HCT116 (cell line): ENCODE measurements around the gene METTL25. TPM values are rescaled to one million over a fixed set of nuclear protein-coding genes. Genes with fewer than 3 reads are reported as not detected.

ENCODE experiments used
- ATAC-seq: fragments of 200-7000 bp; cut with Tn5 transposase; 2 replicates; pipeline ENCODE4 v1.9.1; 2020; ENCODE audit warnings: mild to moderate bottlenecking, moderate library complexity
- BruUV-seq: library from RNA; stranded (reverse); fragments of 400-500 nt; replicated peaks from 2 replicates; lab custom pipeline; 2021; lab: Mats Ljungman, UMichigan
- CTCF ChIA-PET: fragments of 300-600 bp; sonication (Branson Sonifier 250); formaldehyde crosslinking; loops from one replicate; lab custom pipeline; 2021; ENCODE audit warnings: antibody characterized with exemption; lab: Charles Lee
- POLR2A ChIA-PET: fragments of 300-600, 350-600 bp; sonication (Branson Sonifier 250); formaldehyde crosslinking; loops from one replicate; lab custom pipeline; 2021; ENCODE audit warnings: antibody characterized with exemption; lab: Charles Lee
- RAD21 ChIA-PET, 2 experiments: fragments of 300-600 bp; sonication (Branson Sonifier 250); formaldehyde crosslinking; loops; one replicate each; lab custom pipeline; 2023; ENCODE audit warnings: low total read pairs in 2 of 2; ENCODE audit not compliant: uncharacterized antibody in 2 of 2, unreplicated experiment in 2 of 2, low non-redundant PET in 1 of 2; lab: Charles Lee
- DNase-seq: peaks from one replicate; pipeline ENCODE4 v3.0.0-alpha.2; 2010; ENCODE audit warnings: low read depth, low spot score
- H2AFZ ChIP-seq: fragments of 200-600 bp; shearing (Covaris generic), sonication (generic); 2 replicates; pipeline ENCODE4 v1.6.1; 2017; ENCODE audit warnings: low read depth, mixed run types, mixed read lengths, antibody characterized with exemption, low read length; ENCODE audit not compliant: poor library complexity, severe bottlenecking
- H3K27ac ChIP-seq: 2 replicates; pipeline ENCODE4 v1.5.1; 2012; ENCODE audit warnings: low read depth, low read length
- H3K27me3 ChIP-seq: fragments of 200-600 bp; sonication (generic); 2 replicates; pipeline ENCODE4 v1.6.1; 2016; ENCODE audit warnings: mixed run types, low read length, mixed read lengths; ENCODE audit not compliant: insufficient read depth
- H3K36me3 ChIP-seq, 2 experiments: fragments of 200-500 bp in 1 of 2; fragments of 200-600 bp in 1 of 2; sonication (Bioruptor generic) in 1 of 2; sonication (generic) in 1 of 2; 2 replicates each; pipeline versions ENCODE4 v1.5.1 to v1.6.1; 2014 to 2016; ENCODE audit warnings: low read length in 2 of 2, inconsistent platforms in 1 of 2, mixed read lengths in 1 of 2, mixed run types in 1 of 2; ENCODE audit not compliant: insufficient read depth in 2 of 2, control insufficient read depth in 1 of 2
- H3K4me1 ChIP-seq, 2 experiments: fragments of 200-600 bp in 1 of 2; sonication (generic) in 1 of 2; 2 replicates each; pipeline versions ENCODE4 v1.5.1 to v1.6.1; 2012 to 2017; ENCODE audit warnings: low read length in 2 of 2, inconsistent platforms in 1 of 2, mild to moderate bottlenecking in 1 of 2, mixed read lengths in 1 of 2, mixed run types in 1 of 2, moderate library complexity in 1 of 2; ENCODE audit not compliant: insufficient read depth in 2 of 2, control insufficient read depth in 1 of 2
- H3K4me2 ChIP-seq: fragments of 200-600 bp; sonication (generic); 2 replicates; pipeline ENCODE4 v1.6.1; 2017; ENCODE audit warnings: mixed run types, low read length, mixed read lengths
- H3K4me3 ChIP-seq, 2 experiments: fragments of 200-600 bp in 1 of 2; sonication (generic) in 1 of 2; replicated peaks in 1 of 2; 2 replicates each; pipeline ENCODE4 v1.5.1; 2011 to 2016; ENCODE audit warnings: low read length in 2 of 2, control low read depth in 1 of 2, low read depth in 1 of 2, mild to moderate bottlenecking in 1 of 2, mixed read lengths in 1 of 2, mixed run types in 1 of 2
- H3K79me2 ChIP-seq: fragments of 200-600 bp; sonication (generic); 2 replicates; pipeline ENCODE4 v1.6.1; 2017; ENCODE audit warnings: mild to moderate bottlenecking, mixed run types, low read length, moderate library complexity, mixed read lengths; ENCODE audit not compliant: insufficient read depth
- H3K9ac ChIP-seq: fragments of 200-600 bp; sonication (generic); 2 replicates; pipeline ENCODE4 v1.6.1; 2016; ENCODE audit warnings: low read length, mixed read lengths
- H3K9me2 ChIP-seq: fragments of 200-600 bp; sonication (generic), shearing (Covaris generic); 2 replicates; pipeline ENCODE4 v1.6.1; 2017; ENCODE audit warnings: mixed run types, mild to moderate bottlenecking, moderate library complexity; ENCODE audit not compliant: insufficient read depth
- H3K9me3 ChIP-seq, 2 experiments: fragments of 200-500 bp in 1 of 2; fragments of 200-600 bp in 1 of 2; sonication (Bioruptor generic) in 1 of 2; sonication (generic) in 1 of 2; 2 replicates each; pipeline ENCODE4 v1.6.1; 2014 to 2017; ENCODE audit warnings: low read length in 2 of 2, mixed read lengths in 2 of 2, inconsistent platforms in 1 of 2, low read depth in 1 of 2, mild to moderate bottlenecking in 1 of 2, mixed run types in 1 of 2, moderate library complexity in 1 of 2; ENCODE audit not compliant: control insufficient read depth in 1 of 2, insufficient read depth in 1 of 2
- H4K20me1 ChIP-seq: fragments of 200-600 bp; sonication (generic), shearing (Covaris generic); 2 replicates; pipeline ENCODE4 v1.6.1; 2017; ENCODE audit warnings: mixed run types, mild to moderate bottlenecking, moderate library complexity; ENCODE audit not compliant: insufficient read depth
- CBX3 ChIP-seq: IDR thresholded peaks from 2 replicates; pipeline ENCODE4 v1.6.1; 2012; ENCODE audit warnings: low read depth
- CEBPB ChIP-seq: IDR thresholded peaks from 2 replicates; pipeline ENCODE4 v1.6.1; 2012; ENCODE audit warnings: low read depth
- EZH2 ChIP-seq: fragments of 200-600 bp; sonication (generic); IDR thresholded peaks from 2 replicates; pipeline ENCODE4 v1.6.1; 2017; ENCODE audit warnings: antibody characterized with exemption, mixed run types
- FOSL1 ChIP-seq: IDR thresholded peaks from 2 replicates; pipeline ENCODE4 v1.6.1; 2012; ENCODE audit warnings: low read depth
- POLR2A ChIP-seq: IDR thresholded peaks from 2 replicates; pipeline ENCODE4 v1.7.0; 2011; ENCODE audit warnings: borderline replicate concordance; ENCODE audit not compliant: insufficient read depth, insufficient read length; ENCODE audit errors: extremely low read depth
- POLR2AphosphoS5 ChIP-seq: IDR thresholded peaks from 2 replicates; pipeline ENCODE4 v1.6.1; 2011; ENCODE audit warnings: mild to moderate bottlenecking, low read depth, low read length, moderate library complexity
- REST ChIP-seq: IDR thresholded peaks from 2 replicates; pipeline ENCODE4 v1.6.1; 2012; ENCODE audit warnings: low read depth
- SIN3A ChIP-seq: IDR thresholded peaks from 2 replicates; pipeline ENCODE4 v1.6.1; 2012; ENCODE audit warnings: low read depth
- SP1 ChIP-seq: IDR thresholded peaks from 2 replicates; pipeline ENCODE4 v1.6.1; 2012; ENCODE audit warnings: low read depth
- SRF ChIP-seq: IDR thresholded peaks from 2 replicates; pipeline ENCODE4 v1.6.1; 2012; ENCODE audit warnings: low read depth
- TCF7L2 ChIP-seq: IDR thresholded peaks from 2 replicates; pipeline ENCODE4 v1.7.0; 2011; ENCODE audit warnings: borderline replicate concordance, inconsistent platforms; ENCODE audit not compliant: insufficient read depth, insufficient read length; ENCODE audit errors: extremely low read depth
- ZBTB33 ChIP-seq: IDR thresholded peaks from 2 replicates; pipeline ENCODE4 v1.6.1; 2011; ENCODE audit warnings: mild to moderate bottlenecking, low read length, moderate library complexity; ENCODE audit not compliant: insufficient replicate concordance; ENCODE audit errors: extremely low read depth
- ZFX ChIP-seq: fragments of 450-650 bp; IDR thresholded peaks from 2 replicates; pipeline ENCODE4 v1.6.1; 2017
- intact Hi-C: fragments of 100-400 bp; cut with micrococcal nuclease; formaldehyde crosslinking; loops from 2 replicates; pipeline ENCODE4 v1.10.0; 2022
- total RNA-seq: library from RNA; stranded (reverse); gene quantifications from one replicate; pipeline ENCODE4 v1.2.1, GENCODE V29; 2021; ENCODE audit not compliant: unreplicated experiment
- TF ChIP-seq, protein P1 (sequence below), 3 experiments: fragments of 200-600 bp in 1 of 3; sonication (generic) in 1 of 3; IDR thresholded peaks in 2 of 3; conservative IDR thresholded peaks in 1 of 3; 2 replicates each; pipeline ENCODE4 v1.5.1; 2012 to 2017; ENCODE audit warnings: low read depth in 2 of 3, low read length in 2 of 3, antibody characterized with exemption in 1 of 3, borderline replicate concordance in 1 of 3, control low read depth in 1 of 3, mild to moderate bottlenecking in 1 of 3, mixed read lengths in 1 of 3, mixed run types in 1 of 3, moderate library complexity in 1 of 3; ENCODE audit not compliant: insufficient read depth in 1 of 3

The METTL25 gene
- total RNA-seq, 1 experiment from 2014 or later: 4.4 TPM

- Histone ChIP-seq H3K9me2 (no peaks in the 10 kb centered on the region), H3K9ac (no peak overlapping the region), H3K27me3 (no peaks in the 10 kb centered on the region), H3K4me3 (no peak overlapping the region), H3K9me3 (no peaks in the 10 kb centered on the region), H3K27ac (no peak overlapping the region), H4K20me1 (no peaks in the 10 kb centered on the region), H3K4me1 (no peaks in the 10 kb centered on the region), H3K4me2 (no peak overlapping the region), H2AFZ (no peak overlapping the region), H3K36me3 (no peaks in the 10 kb centered on the region), H3K79me2 (no peaks in the 10 kb centered on the region)
- DNase-seq (no peak), ATAC-seq (no peak)
- ChIA-PET RAD21 (no interaction called here), POLR2A (no interaction called here), CTCF (no interaction called here)
- TF ChIP-seq CBX3: no peak
- TF ChIP-seq ZBTB33: no peak
- no peak for TF ChIP-seq TCF7L2
- TF ChIP-seq FOSL1: no peak
- TF ChIP-seq SRF: no peak
- no peak for TF ChIP-seq EZH2
- no peak for TF ChIP-seq SP1
- intact Hi-C loops: no loop called here
- BruUV-seq: no TSS peak
Observed at GRCh38 chr12:82504409-82504808, 146.1 kb downstream of the METTL25 start.

DNA sequence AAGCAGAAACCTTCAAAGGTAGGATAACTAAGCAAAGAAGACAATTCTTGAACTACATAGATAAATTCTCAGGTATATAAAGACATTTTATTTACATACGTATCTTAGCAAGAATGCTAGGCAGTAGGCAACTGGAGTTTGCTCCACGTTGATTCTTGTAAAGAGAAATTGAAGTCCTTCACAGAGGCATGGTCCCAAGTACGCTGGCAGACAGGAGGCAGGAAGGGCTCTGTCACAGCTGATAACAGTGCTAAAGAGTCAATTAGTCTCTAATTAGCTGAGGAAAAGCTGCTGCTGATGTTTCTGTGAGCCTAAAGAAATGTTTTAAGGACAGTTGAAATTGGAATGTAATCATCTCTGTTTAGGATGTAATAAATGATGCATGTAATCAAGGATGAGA lies 146.8 kb downstream of the METTL25 start:
- H3K9ac ChIP-seq: no peak overlapping the region
- H3K9me3 ChIP-seq: no peaks in the 10 kb centered on the region
- POLR2A ChIA-PET: no interaction called here
- no peak overlapping the region for H2AFZ ChIP-seq
- RAD21 ChIA-PET: no interaction called here
- H3K4me3 ChIP-seq: no peak overlapping the region
- H3K79me2 ChIP-seq: no peaks in the 10 kb centered on the region
- intact Hi-C loops: no loop called here
- ATAC-seq (no peak), DNase-seq (no peak)
- H4K20me1 ChIP-seq: no peaks in the 10 kb centered on the region
- no peaks in the 10 kb centered on the region for H3K9me2 ChIP-seq
- H3K36me3 ChIP-seq: no peaks in the 10 kb centered on the region
- H3K27ac ChIP-seq: no peak overlapping the region
- no peaks in the 10 kb centered on the region for H3K4me1 ChIP-seq
- no TSS peak for BruUV-seq
- no peak overlapping the region for H3K4me2 ChIP-seq
- CTCF ChIA-PET: no interaction called here
- no peaks in the 10 kb centered on the region for H3K27me3 ChIP-seq
- TF ChIP-seq SP1: no peak
- no peak for TF ChIP-seq EZH2
- TF ChIP-seq SRF: no peak
- TF ChIP-seq ZFX: no peak
- no peak for TF ChIP-seq SIN3A
- TF ChIP-seq, protein P1, sequence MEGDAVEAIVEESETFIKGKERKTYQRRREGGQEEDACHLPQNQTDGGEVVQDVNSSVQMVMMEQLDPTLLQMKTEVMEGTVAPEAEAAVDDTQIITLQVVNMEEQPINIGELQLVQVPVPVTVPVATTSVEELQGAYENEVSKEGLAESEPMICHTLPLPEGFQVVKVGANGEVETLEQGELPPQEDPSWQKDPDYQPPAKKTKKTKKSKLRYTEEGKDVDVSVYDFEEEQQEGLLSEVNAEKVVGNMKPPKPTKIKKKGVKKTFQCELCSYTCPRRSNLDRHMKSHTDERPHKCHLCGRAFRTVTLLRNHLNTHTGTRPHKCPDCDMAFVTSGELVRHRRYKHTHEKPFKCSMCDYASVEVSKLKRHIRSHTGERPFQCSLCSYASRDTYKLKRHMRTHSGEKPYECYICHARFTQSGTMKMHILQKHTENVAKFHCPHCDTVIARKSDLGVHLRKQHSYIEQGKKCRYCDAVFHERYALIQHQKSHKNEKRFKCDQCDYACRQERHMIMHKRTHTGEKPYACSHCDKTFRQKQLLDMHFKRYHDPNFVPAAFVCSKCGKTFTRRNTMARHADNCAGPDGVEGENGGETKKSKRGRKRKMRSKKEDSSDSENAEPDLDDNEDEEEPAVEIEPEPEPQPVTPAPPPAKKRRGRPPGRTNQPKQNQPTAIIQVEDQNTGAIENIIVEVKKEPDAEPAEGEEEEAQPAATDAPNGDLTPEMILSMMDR (IDR thresholded peaks at IDR 0.05 in 2 of 3, conservative IDR thresholded peaks at IDR 0.05 in 1 of 3; ENCODE audit: borderline replicate concordance in 1 of 3, insufficient read depth in 1 of 3, low read depth in 2 of 3, low read length in 2 of 3): no peak
- TF ChIP-seq REST: no peak
- TF ChIP-seq CBX3: no peak
- TF ChIP-seq POLR2A: no peak
- no peak for TF ChIP-seq POLR2AphosphoS5
- no peak for TF ChIP-seq CEBPB
